ENCODE data around the gene NELL1. TPM values are rescaled to one million over a fixed set of nuclear protein-coding genes. Genes with fewer than 3 reads are reported as not detected.

Gene NELL1
- total RNA-seq, 1 experiment from 2014 or later, result 0.22 TPM

DNA sequence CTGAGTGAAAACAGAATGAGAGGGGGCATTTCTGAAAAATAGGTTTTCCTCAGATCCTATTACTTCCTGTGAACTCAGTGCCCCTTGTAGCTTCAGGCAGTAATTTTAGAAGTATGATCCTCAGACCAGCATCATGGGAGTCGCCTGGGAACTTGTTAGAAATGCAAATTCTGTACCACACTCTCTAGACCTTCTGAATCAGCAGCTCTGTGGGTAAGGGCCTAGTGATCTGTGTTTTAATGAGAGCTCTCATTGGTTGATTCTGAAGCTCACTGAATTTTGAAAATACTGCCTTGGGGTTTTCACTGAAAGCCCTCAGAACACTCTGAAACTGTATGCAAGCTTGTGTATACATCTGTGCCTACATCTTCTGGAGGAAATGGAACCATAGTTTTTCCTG lies 876.3 kb downstream of the NELL1 start:
- H3K9me3 Mint-ChIP-seq, result no peaks in the 10 kb centered on the region; a peak in 2 of 5 replicates
- Histone ChIP-seq H3K9ac (ENCODE audit: extremely low read depth, insufficient read length, low read length) (no peak overlapping the region), H3K14ac (ENCODE audit: insufficient read depth, low read length) (no peak overlapping the region), H2BK120ac (ENCODE audit: low read depth, low read length, poor library complexity, severe bottlenecking) (no peak overlapping the region), H3K23ac (ENCODE audit: insufficient read length, low read depth, low read length) (no peak overlapping the region), H3K27me3 (ENCODE audit: insufficient read depth, low read length) (no peaks in the 10 kb centered on the region), H3K79me2 (ENCODE audit: insufficient read depth, low read length) (no peaks in the 10 kb centered on the region), H3T11ph (ENCODE audit: low read length) (no peak overlapping the region), H4K20me1 (ENCODE audit: control insufficient read depth, insufficient read depth, insufficient read length) (no peaks in the 10 kb centered on the region), H3K18ac (ENCODE audit: insufficient read length, low read depth, low read length) (no peak overlapping the region), H3K9me3 (ENCODE audit: control insufficient read depth, low read depth, low read length) (no peaks in the 10 kb centered on the region), H3K23me2 (ENCODE audit: insufficient read length, low read depth, low read length, poor library complexity, severe bottlenecking) (no peaks in the 10 kb centered on the region), H3K79me1 (ENCODE audit: insufficient read depth, low read depth, low read length, poor library complexity, severe bottlenecking) (no peaks in the 10 kb centered on the region), H4K5ac (ENCODE audit: insufficient read length, low read depth, low read length) (no peak overlapping the region), H4K91ac (ENCODE audit: insufficient read length, low read depth, low read length) (no peak overlapping the region), H3K56ac (ENCODE audit: insufficient read length, low read depth, low read length) (no peak overlapping the region), H3K4me2 (ENCODE audit: insufficient read depth, insufficient read length, low read length) (no peak overlapping the region), H2AFZ (ENCODE audit: low read length) (no peak overlapping the region), H3K4me1 (ENCODE audit: insufficient read depth, low read length) (no peaks in the 10 kb centered on the region), H2BK12ac (ENCODE audit: insufficient read length, low read depth, low read length) (no peak overlapping the region), H2BK5ac (ENCODE audit: insufficient read length, low read length) (no peak overlapping the region), H3K4ac (ENCODE audit: low read depth, low read length) (no peak overlapping the region), H4K8ac (replicated peaks; ENCODE audit: insufficient read length, low read depth, low read length) (no peak overlapping the region), H3K27ac (ENCODE audit: insufficient read length, low read depth, low read length) (no peak overlapping the region), H2BK15ac (ENCODE audit: low read depth, low read length) (no peak overlapping the region; the same call in 1 of the 2 replicates), H2BK20ac (ENCODE audit: low read depth, low read length, poor library complexity, severe bottlenecking) (no peak overlapping the region), H2AK5ac (ENCODE audit: insufficient read length, low read length) (no peak overlapping the region)
- no peak for TF ChIP-seq CTCF (conservative IDR thresholded peaks at IDR 0.05)
- H3K4me3 Mint-ChIP-seq, result no peak overlapping the region
- no peaks in the 10 kb centered on the region for H3K4me1 Mint-ChIP-seq
- no CpG with 5 or more reads among the region's 1 CpG for WGBS (ENCODE audit: extremely low coverage, insufficient read length, low lambda C conversion rate)
- H3K27ac Mint-ChIP-seq, result no peak overlapping the region
- no peaks in the 10 kb centered on the region for H3K27me3 Mint-ChIP-seq (ENCODE audit: low read depth)
- DNase-seq, result no peak
- H3K36me3 Mint-ChIP-seq (ENCODE audit: insufficient read depth in 1 of 3, low read depth in 3 of 3), result no peaks in the 10 kb centered on the region

Measured in H9 (cell line).